WI38 (cell line): Measurements from ENCODE around the gene HEYL.

ENCODE experiments used
- H3K4me3 ChIP-seq: 2 replicates; pipeline ENCODE4 v1.5.1; 2011; ENCODE audit warnings: low read depth, mild to moderate bottlenecking, control low read depth, low read length
- TF ChIP-seq, protein P1 (sequence below): IDR thresholded peaks from 2 replicates; pipeline ENCODE4 v1.5.1; 2012; ENCODE audit warnings: low read depth, mild to moderate bottlenecking, control low read depth, low read length

The HEYL gene

DNA sequence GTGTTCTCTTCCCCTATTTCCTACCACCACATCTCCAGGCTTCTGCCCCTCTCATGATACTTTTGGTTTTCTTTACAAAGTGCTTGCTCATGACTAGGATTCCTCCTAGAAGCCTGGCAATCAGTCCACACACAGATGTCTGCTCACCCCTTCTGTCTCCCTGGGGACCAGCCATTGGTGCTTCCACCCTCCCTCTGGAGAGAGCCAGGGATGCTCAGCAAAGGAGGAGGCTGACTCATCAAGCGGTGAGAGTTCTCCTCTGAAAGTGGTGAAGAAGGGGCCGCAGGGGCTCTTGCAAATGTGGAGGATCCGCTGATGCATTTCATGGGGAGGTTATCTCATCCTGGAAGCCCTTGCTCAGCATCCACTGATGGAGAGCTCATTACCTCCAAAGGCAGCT is 18.0 kb upstream of the HEYL start:
- TF ChIP-seq, protein P1, sequence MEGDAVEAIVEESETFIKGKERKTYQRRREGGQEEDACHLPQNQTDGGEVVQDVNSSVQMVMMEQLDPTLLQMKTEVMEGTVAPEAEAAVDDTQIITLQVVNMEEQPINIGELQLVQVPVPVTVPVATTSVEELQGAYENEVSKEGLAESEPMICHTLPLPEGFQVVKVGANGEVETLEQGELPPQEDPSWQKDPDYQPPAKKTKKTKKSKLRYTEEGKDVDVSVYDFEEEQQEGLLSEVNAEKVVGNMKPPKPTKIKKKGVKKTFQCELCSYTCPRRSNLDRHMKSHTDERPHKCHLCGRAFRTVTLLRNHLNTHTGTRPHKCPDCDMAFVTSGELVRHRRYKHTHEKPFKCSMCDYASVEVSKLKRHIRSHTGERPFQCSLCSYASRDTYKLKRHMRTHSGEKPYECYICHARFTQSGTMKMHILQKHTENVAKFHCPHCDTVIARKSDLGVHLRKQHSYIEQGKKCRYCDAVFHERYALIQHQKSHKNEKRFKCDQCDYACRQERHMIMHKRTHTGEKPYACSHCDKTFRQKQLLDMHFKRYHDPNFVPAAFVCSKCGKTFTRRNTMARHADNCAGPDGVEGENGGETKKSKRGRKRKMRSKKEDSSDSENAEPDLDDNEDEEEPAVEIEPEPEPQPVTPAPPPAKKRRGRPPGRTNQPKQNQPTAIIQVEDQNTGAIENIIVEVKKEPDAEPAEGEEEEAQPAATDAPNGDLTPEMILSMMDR: no peak
- no peak overlapping the region for H3K4me3 ChIP-seq

- no peak overlapping the region for H3K4me3 ChIP-seq
Observed at GRCh38 chr1:39656391-39656790, 16.9 kb upstream of the HEYL start.

GRCh38 chr1:39655578-39656268 is 16.3 kb upstream of the HEYL start:
- no peak overlapping the region for H3K4me3 ChIP-seq
- TF ChIP-seq, protein P1: no peak

More at GRCh38 chr1:39656391-39656790, 16.9 kb upstream of the HEYL start:
- TF ChIP-seq, protein P1: no peak

DNA sequence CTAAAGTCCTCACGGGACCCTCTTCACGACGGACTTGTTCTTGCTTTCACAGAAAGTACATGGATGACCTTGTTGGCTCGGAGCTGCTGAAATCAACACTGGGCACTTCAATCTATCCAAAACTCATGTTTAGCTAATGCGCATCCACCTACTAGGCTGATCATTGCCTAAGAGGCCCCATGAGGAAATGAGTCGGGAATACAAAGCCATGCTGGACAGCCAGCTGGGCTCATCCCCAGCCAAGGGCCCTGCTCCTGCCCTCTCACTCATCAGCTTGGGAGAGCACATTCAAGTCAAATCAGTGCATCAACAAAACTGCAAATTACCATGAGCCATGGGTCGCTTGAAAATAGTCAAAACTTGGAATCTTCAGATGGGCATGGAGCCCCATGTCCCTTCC is 14.8 kb upstream of the HEYL start:
- H3K4me3 ChIP-seq: no peak overlapping the region
- TF ChIP-seq, protein P1: no peak

DNA sequence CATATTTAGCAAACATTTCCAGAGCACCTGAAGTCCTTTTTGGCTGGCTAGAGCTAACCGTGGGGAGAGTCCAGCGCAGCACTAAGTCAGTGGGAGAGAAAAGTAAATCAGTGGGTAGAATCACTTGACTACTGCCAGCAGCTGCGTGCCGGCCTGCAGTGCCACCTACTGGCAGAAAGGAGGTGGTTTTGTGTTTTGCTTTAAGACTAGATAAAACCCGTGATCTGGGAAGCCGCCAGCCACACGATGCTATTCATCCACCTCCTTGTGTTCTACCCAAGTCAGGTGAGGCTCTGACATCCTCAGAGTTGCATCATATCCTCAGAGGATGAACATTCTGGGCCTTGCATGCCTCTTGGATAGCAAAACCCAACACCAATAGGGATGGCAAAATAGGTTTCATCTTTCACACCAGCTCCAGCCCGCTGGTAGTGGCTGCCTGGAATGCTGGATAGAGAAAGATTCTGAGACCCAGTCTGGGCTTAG is 14.1 kb upstream of the HEYL start:
- TF ChIP-seq, protein P1: peak; percentile 84
- H3K4me3 ChIP-seq: no peak overlapping the region

GRCh38 chr1:39652554-39652953 is 13.1 kb upstream of the HEYL start:
- TF ChIP-seq, protein P1: no peak
- H3K4me3 ChIP-seq: no peak overlapping the region

DNA sequence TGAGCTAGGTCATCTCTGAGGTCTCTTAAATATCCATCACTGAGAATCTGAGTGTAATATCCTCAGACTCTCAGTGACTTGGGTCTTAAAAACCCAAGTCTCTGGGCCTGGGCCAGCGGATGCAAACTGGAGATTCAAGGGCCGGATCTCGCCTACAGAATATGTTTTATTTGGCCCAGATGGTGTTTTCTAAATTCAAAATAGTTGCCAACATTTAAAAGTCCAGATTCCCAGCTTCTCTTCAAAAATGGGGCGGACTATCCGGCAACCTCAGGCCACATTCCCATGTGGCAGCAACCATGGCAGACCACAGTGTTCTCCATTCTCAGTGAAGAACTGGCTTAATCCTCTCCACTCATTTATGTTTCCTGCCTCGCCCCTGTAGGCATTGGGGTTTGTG is 12.7 kb upstream of the HEYL start:
- no peak overlapping the region for H3K4me3 ChIP-seq
- TF ChIP-seq, protein P1: no peak
